Ishikawa (cell line): ENCODE measurements around the gene FRK.

Experiments used
- EP300 ChIP-seq: IDR thresholded peaks from 2 replicates; pipeline ENCODE4 v1.6.1; 2012; ENCODE audit warnings: borderline replicate concordance
- FOXM1 ChIP-seq: IDR thresholded peaks from 2 replicates; pipeline ENCODE4 v1.6.1; 2012; ENCODE audit warnings: low read depth, borderline replicate concordance
- YY1 ChIP-seq: IDR thresholded peaks from 2 replicates; pipeline ENCODE4 v1.6.1; 2012; ENCODE audit warnings: low read depth
- TF ChIP-seq, protein P1 (sequence below): IDR thresholded peaks from 2 replicates; pipeline ENCODE4 v1.6.1; 2012
- TF ChIP-seq, protein P2 (sequence below): IDR thresholded peaks from 2 replicates; pipeline ENCODE4 v1.6.1; 2012

DNA sequence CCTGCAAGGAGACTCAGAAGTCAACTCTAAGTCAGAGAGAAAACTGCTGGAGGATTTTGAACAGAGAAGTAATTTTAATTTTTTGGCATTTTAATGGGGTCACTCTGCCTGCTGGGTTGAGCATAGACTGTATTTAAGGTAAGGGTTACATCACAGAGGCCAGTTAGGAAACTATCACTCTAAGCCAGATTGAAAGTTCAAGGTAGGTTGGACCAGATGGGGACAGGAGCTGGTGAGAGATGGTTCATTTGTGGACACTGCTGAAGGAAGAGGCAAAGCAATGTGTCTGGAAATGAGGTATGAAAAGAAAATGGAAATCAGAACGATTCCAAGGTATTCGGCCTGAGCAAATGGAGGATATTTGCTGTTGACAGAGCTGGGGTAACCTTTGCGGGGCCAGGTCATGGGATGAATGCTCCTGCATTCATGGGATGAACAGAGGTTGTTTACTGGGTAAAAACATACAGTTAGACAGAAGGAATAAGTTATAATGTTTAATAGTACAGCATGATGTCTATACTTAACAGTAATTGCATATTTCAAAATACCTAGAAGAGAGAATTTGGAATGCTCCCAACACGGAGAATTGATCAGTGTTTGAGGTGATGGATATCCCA is 26.9 kb downstream of the FRK start:
- no peak for TF ChIP-seq EP300
- no peak for TF ChIP-seq YY1
- TF ChIP-seq, protein P1, sequence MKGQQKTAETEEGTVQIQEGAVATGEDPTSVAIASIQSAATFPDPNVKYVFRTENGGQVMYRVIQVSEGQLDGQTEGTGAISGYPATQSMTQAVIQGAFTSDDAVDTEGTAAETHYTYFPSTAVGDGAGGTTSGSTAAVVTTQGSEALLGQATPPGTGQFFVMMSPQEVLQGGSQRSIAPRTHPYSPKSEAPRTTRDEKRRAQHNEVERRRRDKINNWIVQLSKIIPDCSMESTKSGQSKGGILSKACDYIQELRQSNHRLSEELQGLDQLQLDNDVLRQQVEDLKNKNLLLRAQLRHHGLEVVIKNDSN, result no peak
- TF ChIP-seq, protein P2, sequence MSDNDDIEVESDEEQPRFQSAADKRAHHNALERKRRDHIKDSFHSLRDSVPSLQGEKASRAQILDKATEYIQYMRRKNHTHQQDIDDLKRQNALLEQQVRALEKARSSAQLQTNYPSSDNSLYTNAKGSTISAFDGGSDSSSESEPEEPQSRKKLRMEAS, result no peak
- no peak for TF ChIP-seq FOXM1
